ENCODE measurements around the gene ARL14EPL. TPM values are rescaled to one million over a fixed set of nuclear protein-coding genes. Genes with fewer than 3 reads are reported as not detected.

Gene ARL14EPL
- total and polyA plus RNA-seq, 3 donors from 2014 or later, result 0.21 TPM; not detected in 2

- H3K4me1 ChIP-seq, result no peaks in the 10 kb centered on the region
- TF ChIP-seq POLR2A (IDR thresholded peaks at IDR 0.05), result no peak
- TF ChIP-seq, protein P1, sequence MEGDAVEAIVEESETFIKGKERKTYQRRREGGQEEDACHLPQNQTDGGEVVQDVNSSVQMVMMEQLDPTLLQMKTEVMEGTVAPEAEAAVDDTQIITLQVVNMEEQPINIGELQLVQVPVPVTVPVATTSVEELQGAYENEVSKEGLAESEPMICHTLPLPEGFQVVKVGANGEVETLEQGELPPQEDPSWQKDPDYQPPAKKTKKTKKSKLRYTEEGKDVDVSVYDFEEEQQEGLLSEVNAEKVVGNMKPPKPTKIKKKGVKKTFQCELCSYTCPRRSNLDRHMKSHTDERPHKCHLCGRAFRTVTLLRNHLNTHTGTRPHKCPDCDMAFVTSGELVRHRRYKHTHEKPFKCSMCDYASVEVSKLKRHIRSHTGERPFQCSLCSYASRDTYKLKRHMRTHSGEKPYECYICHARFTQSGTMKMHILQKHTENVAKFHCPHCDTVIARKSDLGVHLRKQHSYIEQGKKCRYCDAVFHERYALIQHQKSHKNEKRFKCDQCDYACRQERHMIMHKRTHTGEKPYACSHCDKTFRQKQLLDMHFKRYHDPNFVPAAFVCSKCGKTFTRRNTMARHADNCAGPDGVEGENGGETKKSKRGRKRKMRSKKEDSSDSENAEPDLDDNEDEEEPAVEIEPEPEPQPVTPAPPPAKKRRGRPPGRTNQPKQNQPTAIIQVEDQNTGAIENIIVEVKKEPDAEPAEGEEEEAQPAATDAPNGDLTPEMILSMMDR (IDR thresholded peaks at IDR 0.05), result no peak
- H3K9me3 ChIP-seq, result no peaks in the 10 kb centered on the region
- H3K4me3 ChIP-seq, result no peak overlapping the region
- H3K27me3 ChIP-seq, result no peaks in the 10 kb centered on the region
- WGBS, 2 donors, result 80 to 94% methylated on average over 3 of the region's 3 CpGs
- intact Hi-C loops (cut with DNase I; ENCODE audit: low total_unique reads), result no loop called here
- DNase-seq, result no peak
- H3K36me3 ChIP-seq (ENCODE audit: low read depth, missing control alignments), result no peaks in the 10 kb centered on the region
- H3K27ac ChIP-seq, result no peak overlapping the region
Observed at GRCh38 chr5:116032991-116033390, 719 bp downstream of the ARL14EPL start.

GRCh38 chr5:116035123-116035522, 2.9 kb downstream of the ARL14EPL start:
- no peaks in the 10 kb centered on the region for H3K27me3 ChIP-seq
- no peak for DNase-seq
- H3K4me1 ChIP-seq, result no peaks in the 10 kb centered on the region
- no peak overlapping the region for H3K4me3 ChIP-seq
- H3K27ac ChIP-seq, result no peak overlapping the region
- WGBS, 2 donors, result 79 to 81% methylated on average over 5 of the region's 5 CpGs
- H3K9me3 ChIP-seq, result no peaks in the 10 kb centered on the region
- TF ChIP-seq POLR2A (IDR thresholded peaks at IDR 0.05), result no peak
- TF ChIP-seq, protein P1 (IDR thresholded peaks at IDR 0.05), result no peak
- intact Hi-C loops (cut with DNase I; ENCODE audit: low total_unique reads), result no loop called here
- no peaks in the 10 kb centered on the region for H3K36me3 ChIP-seq (ENCODE audit: low read depth, missing control alignments)

GRCh38 chr5:116037236-116037822, 5.1 kb downstream of the ARL14EPL start:
- DNase-seq, result no peak
- intact Hi-C loops (cut with DNase I; ENCODE audit: low total_unique reads), result no loop called here
- Histone ChIP-seq H3K36me3 (ENCODE audit: low read depth, missing control alignments) (no peaks in the 10 kb centered on the region), H3K27ac (no peak overlapping the region), H3K27me3 (no peaks in the 10 kb centered on the region), H3K9me3 (no peaks in the 10 kb centered on the region), H3K4me3 (no peak overlapping the region), H3K4me1 (no peaks in the 10 kb centered on the region)
- 67 to 75% methylated on average over 3 of the region's 3 CpGs for WGBS, 2 donors
- TF ChIP-seq, protein P1 (IDR thresholded peaks at IDR 0.05), result peak in 1 of 3 experiments; percentile 5
- no peak for TF ChIP-seq POLR2A (IDR thresholded peaks at IDR 0.05)

DNA sequence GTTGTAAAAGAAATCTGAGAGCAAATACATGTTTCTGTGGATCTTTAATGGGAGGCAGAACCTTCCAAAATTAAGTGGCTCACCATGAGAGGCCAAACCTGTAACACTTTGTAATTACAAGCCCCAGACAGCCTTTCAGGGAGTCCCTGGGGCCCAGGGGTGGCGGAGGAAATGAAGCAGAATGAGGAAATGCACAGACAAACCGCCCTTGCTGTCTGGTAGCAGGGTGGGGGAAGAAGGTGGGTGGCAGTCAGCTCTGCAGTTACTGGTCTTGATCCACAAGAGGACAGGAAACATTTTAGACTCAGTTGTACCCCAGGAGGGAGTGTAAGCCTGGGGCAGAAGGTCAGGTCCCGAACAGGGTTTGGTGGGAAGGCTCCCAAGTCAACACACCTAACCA, 6.5 kb downstream of the ARL14EPL start:
- Histone ChIP-seq H3K4me1 (no peaks in the 10 kb centered on the region), H3K27me3 (no peaks in the 10 kb centered on the region), H3K27ac (no peak overlapping the region), H3K4me3 (no peak overlapping the region), H3K36me3 (ENCODE audit: low read depth, missing control alignments) (no peaks in the 10 kb centered on the region), H3K9me3 (no peaks in the 10 kb centered on the region)
- 76 to 88% methylated on average over 3 of the region's 3 CpGs for WGBS, 2 donors
- no peak for TF ChIP-seq POLR2A (IDR thresholded peaks at IDR 0.05)
- TF ChIP-seq, protein P1 (IDR thresholded peaks at IDR 0.05), result no peak
- no peak for DNase-seq
- intact Hi-C loops (cut with DNase I; ENCODE audit: low total_unique reads), result no loop called here

DNA sequence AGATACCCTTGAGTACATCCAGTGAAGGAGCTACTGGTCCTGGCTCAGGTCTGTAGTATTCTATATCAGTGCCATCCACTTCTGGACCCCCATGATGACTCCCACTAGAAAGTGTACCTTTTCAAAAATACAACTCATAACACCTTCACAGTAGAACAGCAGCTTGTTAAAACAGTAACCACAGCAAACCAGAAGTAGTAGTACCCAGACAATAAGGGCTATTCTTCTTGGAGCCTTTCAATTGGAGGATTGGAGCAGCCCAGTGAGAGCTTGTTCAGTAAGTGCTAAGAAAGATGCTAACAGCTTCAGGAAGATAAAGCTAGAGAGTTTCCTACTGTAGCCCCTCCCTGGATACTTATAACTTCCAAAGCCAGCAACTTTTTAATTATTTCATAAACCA, 10.1 kb downstream of the ARL14EPL start:
- DNase-seq, result no peak
- Histone ChIP-seq H3K27me3 (no peaks in the 10 kb centered on the region), H3K9me3 (no peaks in the 10 kb centered on the region), H3K4me1 (no peaks in the 10 kb centered on the region), H3K36me3 (ENCODE audit: low read depth, missing control alignments) (no peaks in the 10 kb centered on the region), H3K4me3 (no peak overlapping the region), H3K27ac (no peak overlapping the region)
- TF ChIP-seq, protein P1 (IDR thresholded peaks at IDR 0.05), result no peak
- TF ChIP-seq POLR2A (IDR thresholded peaks at IDR 0.05), result no peak
- intact Hi-C loops (cut with DNase I; ENCODE audit: low total_unique reads), result no loop called here
